Measurements from ENCODE around the gene RAPGEF5. TPM values are rescaled to one million over a fixed set of nuclear protein-coding genes. Genes with fewer than 3 reads are reported as not detected.

The RAPGEF5 gene, protein sequence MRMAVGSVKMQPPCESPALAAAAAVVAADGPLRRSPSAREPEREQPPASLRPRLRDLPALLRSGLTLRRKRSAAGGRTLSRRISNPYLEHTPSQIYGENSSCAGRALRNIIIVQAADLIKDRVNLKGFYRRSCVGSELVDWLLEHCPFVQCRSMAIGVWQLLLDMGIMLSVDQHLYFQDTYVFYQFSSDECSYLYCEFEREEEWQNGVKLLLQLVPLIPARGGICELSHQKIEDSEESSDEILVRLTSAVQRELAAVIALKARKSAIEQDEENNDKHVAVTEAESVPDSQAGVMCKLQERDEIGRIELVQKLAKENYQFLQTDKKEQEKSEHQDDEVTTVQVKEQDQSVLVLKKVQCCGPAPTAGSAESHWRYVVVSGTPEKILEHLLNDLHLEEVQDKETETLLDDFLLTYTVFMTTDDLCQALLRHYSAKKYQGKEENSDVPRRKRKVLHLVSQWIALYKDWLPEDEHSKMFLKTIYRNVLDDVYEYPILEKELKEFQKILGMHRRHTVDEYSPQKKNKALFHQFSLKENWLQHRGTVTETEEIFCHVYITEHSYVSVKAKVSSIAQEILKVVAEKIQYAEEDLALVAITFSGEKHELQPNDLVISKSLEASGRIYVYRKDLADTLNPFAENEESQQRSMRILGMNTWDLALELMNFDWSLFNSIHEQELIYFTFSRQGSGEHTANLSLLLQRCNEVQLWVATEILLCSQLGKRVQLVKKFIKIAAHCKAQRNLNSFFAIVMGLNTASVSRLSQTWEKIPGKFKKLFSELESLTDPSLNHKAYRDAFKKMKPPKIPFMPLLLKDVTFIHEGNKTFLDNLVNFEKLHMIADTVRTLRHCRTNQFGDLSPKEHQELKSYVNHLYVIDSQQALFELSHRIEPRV
- polyA plus RNA-seq (ENCODE audit: insufficient read length in 12 of 12), result 10 to 100 TPM in 11 of 12 donors, not detected in 1; 13.9 to 32.1 (median 17.2) TPM
- long read RNA-seq, donor 1, result 0 reads
- long read RNA-seq, donor 2, full-length matches to known transcripts, result 1 of 1 reads
- long read RNA-seq, donor 2, partial matches to known transcripts, result 0 of 1 reads
- long read RNA-seq, donor 2, other reads (novel, unspliced or antisense), result 0 of 1 reads
- long read RNA-seq, donor 3, result 0 reads
- long read RNA-seq, donor 4, result 0 reads
- long read RNA-seq, donor 5, result 0 reads
- long read RNA-seq, donor 6, partial matches to known transcripts, result 0 of 1 reads
- long read RNA-seq, donor 6, other reads (novel, unspliced or antisense), result 0 of 1 reads
- long read RNA-seq, donor 7, result 0 reads
- long read RNA-seq, donor 8, result 0 reads
- long read RNA-seq, donor 9, full-length matches to known transcripts, result 1 of 11 reads
- long read RNA-seq, donor 9, partial matches to known transcripts, result 10 of 11 reads
- long read RNA-seq, donor 9, other reads (novel, unspliced or antisense), result 0 of 11 reads
- long read RNA-seq, donor 10, result 0 reads
- long read RNA-seq, donor 11, result 0 reads

- DNase-seq, result no peak
Measured at GRCh38 chr7:22356701-22357310, at the start of gene RAPGEF5. Gene RAPGEF5 (minus strand): TSS chr7:22357154. CDS start chr7:22357060, 94 bp downstream.

DNA sequence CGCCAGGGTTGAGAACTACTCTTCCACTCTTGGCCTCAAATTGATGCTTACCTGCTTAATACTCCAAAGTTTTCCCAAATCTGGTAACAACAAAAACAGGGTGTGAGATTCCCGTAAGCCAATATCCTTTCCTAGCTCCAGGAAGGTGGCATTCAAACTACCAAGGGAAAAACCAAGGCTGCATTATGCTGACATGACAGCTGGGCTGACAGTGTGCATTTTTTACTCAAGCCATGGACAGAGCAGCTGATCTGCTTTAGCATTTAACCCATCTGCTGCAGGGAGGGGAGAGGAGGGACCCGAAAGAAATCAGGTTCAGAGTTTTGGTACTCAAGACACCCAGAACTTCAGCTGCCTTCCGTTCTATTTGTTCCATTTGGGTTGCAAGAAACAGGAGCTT is 49.8 kb upstream of the RAPGEF5 start:
- no peak for DNase-seq

DNA sequence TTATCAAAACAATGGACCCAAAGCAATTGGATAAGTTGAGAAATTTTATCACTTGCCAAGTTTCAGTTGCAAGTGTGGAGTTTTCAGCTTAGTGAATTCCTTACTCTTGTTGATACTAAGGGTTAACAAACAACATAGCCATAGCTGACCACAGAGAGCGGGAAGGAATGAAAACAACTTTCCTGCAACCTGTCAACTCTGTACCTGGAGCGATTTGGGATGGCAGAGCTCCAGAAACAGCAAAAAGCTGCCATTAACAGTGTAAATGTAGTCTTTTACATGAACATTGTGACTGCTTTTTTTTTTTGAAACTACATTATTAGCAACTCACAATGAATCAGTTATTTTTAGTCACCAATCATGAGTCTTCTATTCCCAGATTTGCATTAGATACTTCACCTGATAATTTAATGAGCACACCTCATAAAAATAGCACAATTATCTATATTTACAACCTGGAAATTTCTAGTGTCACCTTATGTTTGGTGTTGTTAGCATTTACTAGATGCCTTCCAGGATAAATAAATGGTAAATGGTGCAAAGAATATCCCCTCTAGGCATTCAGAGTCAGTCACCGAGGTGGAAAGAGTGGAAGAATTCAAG is 47.6 kb upstream of the RAPGEF5 start:
- no peak for DNase-seq

DNA sequence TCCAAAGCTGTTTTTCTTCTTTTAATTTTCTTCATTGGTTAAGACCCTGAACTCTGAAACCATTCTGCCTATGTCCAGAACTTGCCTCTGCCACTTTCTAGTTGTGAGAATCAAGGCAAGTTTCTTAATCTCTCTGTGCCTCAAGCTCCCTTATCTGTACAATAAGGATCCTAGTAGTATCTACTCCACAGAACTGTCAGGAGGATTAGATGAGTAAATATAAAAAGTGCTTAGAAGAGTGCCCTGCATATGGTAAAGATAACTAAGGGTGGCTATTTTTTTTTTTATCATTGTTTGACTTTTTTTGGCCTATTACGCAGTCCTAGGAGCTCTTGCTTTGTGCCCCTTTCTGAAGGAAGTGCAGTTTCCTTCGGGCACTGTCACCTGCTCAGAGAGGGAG is 46.4 kb upstream of the RAPGEF5 start:
- no peak for DNase-seq

GRCh38 chr7:22402250-22402649 is 45.3 kb upstream of the RAPGEF5 start:
- DNase-seq, result no peak

DNA sequence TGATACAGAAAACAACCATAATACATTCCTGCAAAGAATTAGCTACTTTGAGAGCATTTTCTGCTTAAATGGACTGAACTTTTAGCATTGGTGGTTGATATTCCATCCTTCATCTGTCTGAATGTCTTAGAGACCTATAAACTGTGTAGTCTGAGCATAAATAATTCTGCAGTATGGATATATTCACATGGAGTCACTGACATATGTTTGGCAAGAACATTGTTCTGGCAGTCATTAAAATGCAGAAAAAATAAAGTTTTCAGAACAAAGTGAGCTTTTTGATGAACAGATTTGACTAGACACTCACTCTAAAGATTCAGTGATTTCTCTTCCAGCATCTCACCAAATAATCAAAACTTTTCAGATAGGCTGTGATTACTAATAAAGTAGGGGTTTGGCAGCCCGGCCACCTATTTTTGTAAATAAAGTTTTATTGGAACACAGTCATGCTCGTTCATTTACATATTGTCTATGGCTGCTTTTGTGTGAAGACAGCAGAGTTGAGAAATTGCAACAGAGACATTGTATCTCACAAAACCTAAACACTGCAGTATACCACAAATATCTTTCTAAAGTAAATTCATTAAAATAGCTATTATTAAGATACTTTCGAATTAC is 44.1 kb upstream of the RAPGEF5 start:
- no peak for DNase-seq

DNA sequence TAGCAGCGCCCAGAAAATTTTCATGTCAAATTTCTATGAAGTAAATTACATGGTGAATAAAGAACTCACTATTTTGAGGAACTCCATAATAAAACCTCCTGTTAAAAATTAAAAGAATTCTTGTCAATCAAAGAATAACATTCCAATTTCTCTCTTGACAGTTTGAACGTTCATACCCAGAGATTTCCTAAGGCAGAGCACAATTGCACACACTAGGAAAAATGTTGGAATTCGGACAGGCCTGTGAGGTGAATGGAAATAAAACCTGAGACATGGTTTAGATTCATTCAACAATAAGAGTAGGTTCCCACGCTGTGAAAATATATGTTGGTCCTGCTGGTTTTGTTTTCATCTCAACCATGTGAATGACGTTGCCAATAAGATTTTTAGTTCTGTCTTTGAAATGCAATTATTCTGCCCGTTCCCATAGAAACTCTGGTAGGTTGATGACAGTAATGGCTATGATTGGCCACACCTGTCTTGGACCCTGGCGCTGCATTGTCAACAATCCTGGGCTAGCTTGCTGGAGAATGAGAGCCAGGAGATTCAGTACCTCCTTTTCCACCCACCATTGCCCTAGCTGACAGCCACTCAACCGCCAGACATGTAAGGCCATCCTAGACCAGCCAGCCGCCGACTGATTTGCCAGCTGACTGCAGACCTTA is 43.3 kb upstream of the RAPGEF5 start:
- DNase-seq, result no peak

- no peak for DNase-seq
Measured at GRCh38 chr7:22399546-22399945, 42.6 kb upstream of the RAPGEF5 start.

DNA sequence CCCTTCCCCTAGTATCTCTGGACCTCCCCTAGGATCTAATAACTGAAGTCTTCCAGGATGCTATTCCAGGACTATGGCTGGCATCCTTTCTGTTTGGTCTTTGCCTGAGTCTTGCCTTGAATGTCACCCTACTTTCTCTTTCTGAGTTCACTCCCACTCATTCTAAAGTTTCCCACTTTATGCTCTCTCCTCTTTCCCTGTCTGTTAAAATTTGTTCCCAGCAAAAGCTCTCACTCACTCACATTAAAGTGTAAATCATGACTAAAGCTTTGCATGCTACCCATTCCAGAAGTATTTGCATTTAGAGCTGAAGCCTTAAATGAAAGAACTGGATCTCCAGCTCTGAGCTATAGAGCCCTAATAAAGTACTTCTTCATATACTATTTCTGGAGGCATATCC is 42.1 kb upstream of the RAPGEF5 start:
- DNase-seq, result no peak

- no peak for DNase-seq
Measured at GRCh38 chr7:22397981-22398380, 41.0 kb upstream of the RAPGEF5 start.

DNA sequence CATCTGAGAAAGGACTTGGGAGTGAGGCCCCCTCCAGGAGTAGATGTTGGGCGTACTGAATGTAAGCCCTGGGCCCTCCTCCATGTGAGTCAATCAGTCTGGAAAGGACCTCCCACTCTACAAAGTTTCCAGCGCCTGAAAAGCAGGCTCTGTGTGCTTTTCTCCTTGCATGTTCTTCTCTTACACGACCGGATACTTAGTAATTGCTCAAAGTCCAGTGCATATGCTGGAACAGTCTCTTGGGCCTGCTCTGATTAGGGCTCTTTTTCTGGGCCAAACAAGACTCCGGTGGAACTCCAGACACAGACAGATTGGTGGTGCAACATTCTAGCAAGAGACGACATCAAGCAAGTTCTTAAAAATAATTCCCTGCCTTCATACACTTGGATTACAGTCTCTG is 38.3 kb upstream of the RAPGEF5 start:
- no peak for DNase-seq

GRCh38 chr7:22394739-22395138 is 37.8 kb upstream of the RAPGEF5 start:
- DNase-seq, result no peak

DNA sequence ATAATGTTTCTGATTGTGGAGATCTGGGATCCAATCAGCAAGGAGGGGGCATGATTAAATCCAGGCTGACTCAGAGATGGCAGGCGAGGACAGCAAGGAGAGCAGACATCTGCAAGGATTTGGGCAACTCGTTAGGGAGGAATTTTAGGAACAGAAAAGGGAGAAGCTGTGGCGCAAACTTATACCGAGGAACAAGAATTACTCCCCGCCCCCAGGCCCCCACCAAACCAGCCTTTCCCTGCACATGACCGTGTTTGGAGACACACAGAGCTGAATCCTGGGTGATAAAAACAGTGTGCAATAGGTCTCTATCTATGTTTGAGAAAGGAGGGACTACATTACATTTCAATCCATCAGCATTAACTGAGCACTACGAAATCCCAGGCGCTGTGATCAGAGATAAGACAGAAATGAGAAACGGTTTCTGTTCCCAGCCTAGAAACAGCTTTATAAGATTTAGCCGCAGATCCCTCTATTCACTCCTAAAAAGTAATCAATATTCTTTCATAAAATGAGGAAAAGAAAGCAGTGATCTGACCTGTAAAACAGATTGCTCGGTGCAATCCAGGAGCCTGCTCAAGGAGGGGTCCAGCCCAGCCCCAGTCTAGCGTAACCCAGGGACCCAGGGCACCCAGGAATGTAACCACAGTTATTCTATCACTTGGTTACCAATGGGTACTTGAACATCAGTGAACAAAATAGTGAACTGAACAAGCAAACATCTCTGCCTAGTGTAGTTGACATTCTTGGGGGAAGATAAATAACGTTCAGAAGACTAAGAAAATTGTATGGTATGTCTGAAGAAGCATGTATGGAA is 37.2 kb upstream of the RAPGEF5 start:
- DNase-seq, result no peak

GRCh38 chr7:22390516-22390915 is 33.6 kb upstream of the RAPGEF5 start:
- DNase-seq, result no peak

DNA sequence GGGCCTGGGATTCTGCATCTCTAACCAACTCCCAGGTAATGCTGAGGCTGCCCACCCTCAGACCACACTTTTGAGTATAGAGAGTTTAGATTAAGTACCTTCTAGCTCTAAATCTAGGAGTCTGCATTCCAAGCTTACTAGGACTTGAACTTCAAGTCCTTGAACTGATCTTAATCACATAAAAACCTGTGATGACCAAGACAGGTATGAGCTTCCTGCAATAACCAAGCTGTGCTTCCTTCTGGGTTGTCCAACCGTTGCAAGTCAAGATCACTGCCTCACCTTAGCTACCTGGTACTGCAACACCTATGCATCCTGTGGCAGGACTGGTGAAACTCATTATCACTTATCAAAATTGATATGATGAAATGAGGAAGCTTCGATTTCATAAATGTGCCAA is 32.9 kb upstream of the RAPGEF5 start:
- no peak for DNase-seq

GRCh38 chr7:22387583-22387982 is 30.6 kb upstream of the RAPGEF5 start:
- DNase-seq, result peak; percentile 17

DNA sequence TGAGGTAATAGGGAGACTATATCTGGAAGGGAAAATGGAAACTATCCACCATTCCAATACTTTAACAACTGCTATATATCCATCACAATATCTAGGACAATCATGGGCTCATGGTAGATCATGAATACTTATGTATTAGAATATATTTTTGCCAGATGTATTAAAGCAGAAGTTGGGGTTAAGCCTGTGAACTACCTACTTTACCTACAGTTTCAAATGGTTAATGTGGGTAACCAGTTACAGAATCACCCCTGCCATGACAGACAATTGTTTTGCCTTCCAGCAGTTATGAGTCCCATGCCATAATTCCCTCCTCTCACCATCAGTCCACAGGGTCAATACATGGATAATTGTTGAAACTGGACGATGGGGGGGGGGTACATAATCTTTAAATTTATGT is 29.9 kb upstream of the RAPGEF5 start:
- DNase-seq, result no peak

DNA sequence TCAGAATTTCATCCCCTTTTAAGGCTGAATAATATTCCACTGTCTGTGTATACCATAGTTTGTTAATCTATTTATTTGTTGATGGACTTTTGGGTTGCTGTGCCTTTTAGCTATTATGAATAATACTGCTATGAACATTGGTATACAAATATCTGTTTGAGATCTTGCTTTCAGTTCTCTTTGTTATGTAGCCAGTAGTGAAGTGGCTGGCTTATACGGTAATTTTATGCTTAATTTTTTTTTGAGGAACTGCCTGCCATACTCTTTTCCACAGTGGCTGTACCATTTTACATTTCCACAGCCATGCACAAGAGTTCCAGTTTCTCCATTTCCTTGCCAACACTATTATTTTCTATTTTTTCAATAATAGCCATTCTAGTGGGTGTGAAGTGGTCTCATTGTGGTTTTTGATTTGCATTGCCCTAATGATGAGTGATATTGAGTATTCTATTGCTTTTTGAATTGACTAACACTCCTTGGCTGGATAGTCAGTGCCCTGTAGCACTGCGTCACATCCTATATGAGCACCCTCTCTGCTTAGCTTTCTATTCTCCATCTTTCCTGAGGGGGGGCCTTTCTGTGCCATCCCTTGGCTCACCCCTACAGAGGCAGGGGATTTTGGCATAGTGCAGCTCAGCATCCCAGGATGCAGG is 29.4 kb upstream of the RAPGEF5 start:
- DNase-seq, result no peak

All from muscle of arm (tissue), 14 donors.